Measurements from ENCODE around the gene PTPRE.

GRCh38 chr10:127999297-128000129 is 92.6 kb downstream of the PTPRE start:
- TF ChIP-seq POLR2AphosphoS5 (IDR thresholded peaks at IDR 0.05; ENCODE audit: low read depth): no peak
- TF ChIP-seq CTCF (IDR thresholded peaks at IDR 0.05; ENCODE audit: insufficient read depth, low read length): no peak
- TF ChIP-seq SPI1 (IDR thresholded peaks at IDR 0.05; ENCODE audit: borderline replicate concordance, low read depth): no peak
- TF ChIP-seq REST (IDR thresholded peaks at IDR 0.05; ENCODE audit: insufficient replicate concordance, low read depth): no peak

All from HL-60 (cell line).